Epithelial cell of proximal tubule (primary cell): ENCODE data around the gene AGPS. TPM values are rescaled to one million over a fixed set of nuclear protein-coding genes. Genes with fewer than 3 reads are reported as not detected.
"Not testable (repeated sequence)": the region's sequence is repeated elsewhere in the genome, so short reads cannot be mapped to it uniquely, and the experiment has no call there.

Experiments
- DNase-seq: peaks from one replicate; pipeline ENCODE4 v3.0.0-alpha.2; 2011; ENCODE audit warnings: low read depth
- H3K4me3 ChIP-seq: 2 replicates; pipeline ENCODE4 v1.5.1; 2011; ENCODE audit warnings: low read depth, mild to moderate bottlenecking, low read length
- CTCF ChIP-seq: conservative IDR thresholded peaks from 2 replicates; pipeline ENCODE4 v1.5.1; 2012; ENCODE audit warnings: low read depth, mild to moderate bottlenecking, low read length
- total RNA-seq: library from RNA; depleted of rRNA; stranded (reverse); fragments of >200 nt; gene quantifications from 2 replicates; pipeline ENCODE4 v1.2.3, GENCODE V29; 2015

Gene AGPS
- total RNA-seq, 1 donor from 2014 or later, result 36.8 TPM

GRCh38 chr2:177434475-177434874, 41.9 kb downstream of the AGPS start:
- TF ChIP-seq CTCF, result no peak

GRCh38 chr2:177445200-177445599, 52.6 kb downstream of the AGPS start:
- TF ChIP-seq CTCF, result no peak
- no peak overlapping the region for H3K4me3 ChIP-seq
- DNase-seq, result no peak

More at GRCh38 chr2:177434475-177434874, 41.9 kb downstream of the AGPS start:
- no peak for DNase-seq
- no peak overlapping the region for H3K4me3 ChIP-seq

GRCh38 chr2:177448031-177448430, 55.5 kb downstream of the AGPS start:
- H3K4me3 ChIP-seq, result no peak overlapping the region
- no peak for DNase-seq
- no peak for TF ChIP-seq CTCF

GRCh38 chr2:177449159-177449558, 56.6 kb downstream of the AGPS start:
- TF ChIP-seq CTCF, result no peak
- DNase-seq, result no peak
- no peak overlapping the region for H3K4me3 ChIP-seq

- no peak overlapping the region for H3K4me3 ChIP-seq
- no peak for DNase-seq
- TF ChIP-seq CTCF, result no peak
Observed at GRCh38 chr2:177455187-177455586, 62.6 kb downstream of the AGPS start.

GRCh38 chr2:177459756-177460155, 67.2 kb downstream of the AGPS start:
- not testable (repeated sequence) for DNase-seq, H3K4me3 ChIP-seq

GRCh38 chr2:177460973-177461585, 68.5 kb downstream of the AGPS start:
- H3K4me3 ChIP-seq, result no peak overlapping the region
- TF ChIP-seq CTCF, result no peak

GRCh38 chr2:177464549-177464948, 72.0 kb downstream of the AGPS start:
- TF ChIP-seq CTCF, result no peak
- H3K4me3 ChIP-seq, result no peak overlapping the region
- no peak for DNase-seq

More at GRCh38 chr2:177460973-177461585, 68.5 kb downstream of the AGPS start:
- no peak for DNase-seq
